T-helper 2 cell (primary cell): ENCODE data around the gene ESR2.

Experiments
- DNase-seq, 5 experiments: peaks; one replicate each; pipeline versions ENCODE4 v3.0.0 to v3.0.0-alpha.2; 2012 to 2022

The ESR2 gene

DNA sequence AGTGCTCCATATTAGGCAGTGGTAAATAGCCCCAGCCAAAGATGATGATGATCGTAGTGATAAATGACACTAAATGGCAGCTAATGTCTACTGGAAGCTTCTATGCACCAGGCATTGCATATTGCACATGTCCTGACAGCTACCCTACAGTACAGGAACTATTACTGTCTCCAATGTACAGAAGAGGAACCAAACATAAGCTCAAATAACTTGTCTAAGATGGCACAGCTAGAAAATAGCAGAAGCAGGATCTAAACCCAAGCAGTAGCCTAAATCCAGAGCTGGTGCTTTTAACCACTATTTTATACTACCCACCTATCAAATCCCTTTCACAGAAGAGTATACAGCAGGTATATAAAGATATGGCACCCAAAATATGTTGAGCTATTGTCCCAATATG, 28.9 kb downstream of the ESR2 start:
- DNase-seq, result no peak

GRCh38 chr14:64260418-64260817, 33.8 kb downstream of the ESR2 start:
- no peak for DNase-seq

GRCh38 chr14:64255756-64256155, 38.4 kb downstream of the ESR2 start:
- DNase-seq, result no peak

GRCh38 chr14:64253672-64254071, 40.5 kb downstream of the ESR2 start:
- DNase-seq, result no peak

DNA sequence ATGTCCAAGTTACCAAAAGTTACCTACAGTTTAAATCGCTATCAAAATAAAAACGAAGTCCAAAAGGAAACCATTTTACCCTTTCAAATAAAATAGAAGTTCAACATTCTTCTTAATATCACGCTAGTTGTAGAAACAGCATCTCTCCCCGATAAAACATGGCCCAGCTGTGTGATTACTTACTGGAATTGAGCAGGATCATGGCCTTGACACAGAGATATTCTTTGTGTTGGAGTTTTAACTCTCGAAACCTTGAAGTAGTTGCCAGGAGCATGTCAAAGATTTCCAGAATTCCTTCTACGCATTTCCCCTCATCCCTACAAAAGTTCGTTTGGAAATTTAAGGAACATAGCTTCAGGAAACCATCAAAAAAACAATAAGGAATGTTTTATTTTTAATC, 44.8 kb downstream of the ESR2 start:
- no peak for DNase-seq

DNA sequence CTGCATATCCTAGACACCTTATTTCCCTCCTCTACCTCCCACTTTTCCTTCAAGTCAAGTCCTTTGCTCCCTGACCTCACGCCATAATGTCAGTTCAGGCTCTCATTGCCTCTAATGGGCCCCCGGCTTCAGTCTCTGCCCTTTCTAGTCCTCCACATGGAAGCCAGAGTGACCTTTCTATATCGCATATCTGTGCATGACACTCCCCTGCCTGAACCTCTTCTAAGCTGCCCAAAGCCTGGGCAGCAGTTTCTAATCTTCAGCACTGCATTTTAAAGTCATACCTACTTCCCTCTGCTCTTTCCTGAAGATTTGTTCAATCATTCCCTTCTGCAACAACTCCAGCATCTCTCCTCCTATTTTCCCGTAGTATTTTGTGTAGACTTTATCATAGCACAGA, 45.5 kb downstream of the ESR2 start:
- DNase-seq, result no peak

- DNase-seq, result no peak
Measured at GRCh38 chr14:64247195-64247594, 47.0 kb downstream of the ESR2 start.

DNA sequence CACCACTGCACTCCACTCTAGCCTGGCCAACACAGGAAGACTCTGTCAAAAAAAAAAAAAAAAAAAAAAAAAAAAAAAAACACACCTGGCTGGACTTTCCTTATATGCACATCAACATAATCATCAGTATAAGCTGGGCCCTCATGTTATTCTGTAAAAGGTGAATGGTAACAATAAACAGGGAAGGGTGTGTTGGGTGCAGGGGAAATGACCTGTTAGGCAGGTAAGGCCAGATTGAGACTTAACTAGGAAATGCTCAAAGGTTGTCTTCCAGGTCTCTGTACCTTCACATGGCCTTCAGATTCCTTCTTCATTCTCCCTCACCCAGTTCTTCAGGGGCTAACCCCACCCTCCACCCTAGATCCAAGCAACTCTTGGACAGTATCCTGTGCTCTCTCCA, 47.5 kb downstream of the ESR2 start:
- no peak for DNase-seq

DNA sequence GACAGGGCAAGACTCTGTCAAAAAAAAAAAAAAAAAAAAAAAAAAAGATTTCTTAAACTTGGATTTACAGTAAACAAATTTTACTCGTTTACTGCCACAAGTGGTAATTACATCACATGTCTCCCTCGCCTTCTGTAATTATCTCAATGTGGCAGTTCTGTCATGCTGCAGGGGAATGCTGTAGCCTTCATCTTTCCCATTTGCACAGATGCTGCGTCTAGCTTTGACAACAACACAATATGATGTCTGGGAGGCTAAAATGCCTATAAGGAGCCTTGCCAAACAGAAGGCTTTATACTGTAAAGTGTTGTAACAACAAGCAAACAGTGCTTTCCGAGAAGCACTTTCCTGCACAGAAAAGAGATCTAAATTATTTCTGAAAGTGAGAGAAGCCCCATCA, 48.7 kb downstream of the ESR2 start:
- no peak for DNase-seq

DNA sequence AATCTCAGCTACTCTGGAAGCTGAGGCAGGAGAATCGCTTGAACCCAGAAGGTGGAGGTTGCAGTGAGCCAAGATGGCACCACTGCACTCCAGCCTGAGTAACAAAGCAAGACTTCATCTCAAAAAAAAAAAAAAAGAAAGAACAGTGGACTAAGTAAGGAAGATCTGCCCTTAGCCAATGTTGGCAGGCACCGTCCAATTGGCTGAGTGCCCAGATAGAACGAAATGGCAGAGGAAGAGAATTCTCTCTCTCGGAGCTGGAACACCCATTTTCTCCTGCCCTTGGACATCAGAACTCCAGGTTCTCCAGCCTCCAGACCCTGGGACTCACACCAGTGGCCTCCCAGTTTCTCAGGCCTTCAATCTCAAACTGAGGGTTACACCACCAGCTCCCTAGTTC, 49.9 kb downstream of the ESR2 start:
- DNase-seq, result no peak

DNA sequence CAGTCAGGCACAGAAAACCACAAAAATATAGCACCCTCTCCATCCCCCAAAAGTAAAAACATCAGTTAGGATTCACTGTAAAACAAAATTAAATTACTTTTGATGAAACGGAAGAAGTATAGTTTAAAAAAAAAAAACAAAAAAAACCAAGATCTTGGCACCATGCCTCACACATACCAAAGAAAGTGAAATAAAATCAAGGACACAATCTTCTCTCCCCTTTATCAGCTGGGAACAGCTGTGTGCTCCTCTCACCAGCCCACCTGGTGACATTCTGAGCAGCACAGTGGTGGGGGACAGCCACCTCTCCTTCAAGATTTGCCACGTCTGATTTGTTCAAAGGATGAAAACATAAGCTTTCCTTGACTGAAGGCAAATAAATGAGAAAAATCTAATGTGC, 55.5 kb downstream of the ESR2 start:
- no peak for DNase-seq

DNA sequence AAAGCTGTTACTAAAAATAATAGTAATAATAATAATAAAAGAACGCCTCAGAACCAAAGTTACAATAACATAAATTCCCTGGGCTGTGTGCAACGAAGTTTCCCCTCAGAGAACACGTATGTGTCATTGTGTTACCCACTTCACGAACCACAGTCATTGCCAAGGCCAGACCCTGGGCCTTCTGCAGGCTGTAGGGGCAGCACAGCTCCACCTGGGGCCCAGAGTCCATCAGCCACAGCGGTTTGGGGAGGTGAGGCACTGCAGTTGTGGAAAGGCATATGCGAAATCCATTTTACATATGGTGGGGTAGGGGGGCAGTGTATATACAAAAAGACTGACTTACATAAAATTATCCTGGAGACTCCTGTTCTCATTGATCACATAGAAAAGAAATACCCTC, 56.1 kb downstream of the ESR2 start:
- no peak for DNase-seq

- DNase-seq, result peak in 1 of 5 experiments; percentile 5
Measured at GRCh38 chr14:64235652-64236640, 58.2 kb downstream of the ESR2 start.

DNA sequence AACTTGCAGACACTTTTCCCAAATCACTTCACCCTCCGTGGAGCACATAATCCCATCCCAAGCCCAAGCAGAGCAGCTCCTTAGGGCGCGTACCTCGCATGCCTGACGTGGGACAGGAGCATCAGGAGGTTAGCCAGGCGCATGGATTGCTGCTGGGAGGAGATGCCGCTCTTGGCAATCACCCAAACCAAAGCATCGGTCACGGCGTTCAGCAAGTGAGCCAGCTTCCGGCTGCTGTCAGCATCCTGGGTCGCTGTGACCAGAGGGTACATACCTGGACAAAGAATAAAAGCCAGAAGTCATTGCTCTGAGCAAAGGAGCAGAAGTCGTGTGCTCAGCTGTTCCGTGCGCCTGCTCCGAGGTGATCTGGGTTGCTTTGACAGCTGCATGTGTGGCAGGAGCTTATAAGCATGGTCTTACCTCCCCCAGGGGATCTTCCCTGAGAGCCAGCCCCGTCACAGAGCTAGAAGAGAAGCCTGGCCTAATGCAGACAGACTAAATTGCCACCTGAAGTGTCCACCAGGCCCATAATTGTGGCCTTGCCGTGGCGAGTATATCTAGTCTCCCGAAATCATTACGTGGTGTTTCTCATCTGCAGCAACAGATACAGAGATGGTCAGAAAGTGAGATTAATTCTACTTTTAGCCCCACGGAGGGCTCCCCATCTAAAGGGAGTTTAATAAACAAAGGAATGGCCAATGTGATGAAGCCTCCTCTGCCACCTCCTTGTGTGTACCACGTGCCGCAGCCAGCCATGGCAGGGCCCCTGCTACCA, 59.1 kb downstream of the ESR2 start:
- DNase-seq, result no peak

DNA sequence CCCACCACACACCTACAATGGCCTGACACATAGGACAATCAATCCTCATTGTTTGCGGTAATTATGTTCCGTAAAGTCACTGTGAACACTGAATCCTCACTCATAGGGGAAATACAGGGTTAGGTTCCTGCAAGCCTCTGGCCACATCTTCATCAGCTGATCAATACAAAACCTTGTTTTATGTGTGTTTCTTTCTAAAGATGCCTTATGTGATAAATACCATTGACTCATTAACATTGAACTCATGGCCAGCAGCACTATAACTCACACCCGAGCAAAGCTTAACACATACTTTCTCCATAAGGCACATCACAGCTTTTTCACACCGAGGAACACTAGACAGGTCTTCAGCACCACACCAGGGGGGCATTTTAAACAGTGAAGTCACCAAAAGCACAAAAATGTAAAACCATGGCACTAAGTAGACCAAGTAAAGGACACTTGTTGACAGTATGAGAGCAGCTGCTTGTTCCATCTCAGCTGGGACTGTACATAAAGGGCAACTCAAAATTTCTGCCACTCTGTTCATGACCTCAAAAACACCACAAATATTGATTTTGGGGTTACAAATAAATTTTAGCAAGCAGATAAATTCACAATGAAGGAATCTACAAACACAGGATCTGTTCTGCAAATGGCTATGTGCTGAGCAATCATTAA, 60.5 kb downstream of the ESR2 start:
- no peak for DNase-seq

DNA sequence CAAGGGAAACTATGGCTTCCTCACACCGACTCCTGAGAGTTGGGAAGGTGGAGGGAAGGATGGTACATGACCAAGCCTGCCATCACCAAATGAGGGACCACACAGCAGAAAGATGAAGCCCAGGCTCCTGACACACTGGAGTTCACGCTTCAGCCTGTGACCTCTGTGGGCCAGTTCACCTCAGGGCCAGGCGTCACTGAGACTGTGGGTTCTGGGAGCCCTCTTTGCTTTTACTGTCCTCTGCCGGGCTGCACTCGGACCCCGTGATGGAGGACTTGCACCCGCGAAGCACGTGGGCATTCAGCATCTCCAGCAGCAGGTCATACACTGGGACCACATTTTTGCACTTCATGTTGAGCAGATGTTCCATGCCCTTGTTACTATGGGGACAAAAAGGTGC, 61.2 kb downstream of the ESR2 start:
- DNase-seq, result no peak

- peak in 1 of 5 experiments; percentile 66 for DNase-seq
Measured at GRCh38 chr14:64232095-64232838, 61.9 kb downstream of the ESR2 start.

DNA sequence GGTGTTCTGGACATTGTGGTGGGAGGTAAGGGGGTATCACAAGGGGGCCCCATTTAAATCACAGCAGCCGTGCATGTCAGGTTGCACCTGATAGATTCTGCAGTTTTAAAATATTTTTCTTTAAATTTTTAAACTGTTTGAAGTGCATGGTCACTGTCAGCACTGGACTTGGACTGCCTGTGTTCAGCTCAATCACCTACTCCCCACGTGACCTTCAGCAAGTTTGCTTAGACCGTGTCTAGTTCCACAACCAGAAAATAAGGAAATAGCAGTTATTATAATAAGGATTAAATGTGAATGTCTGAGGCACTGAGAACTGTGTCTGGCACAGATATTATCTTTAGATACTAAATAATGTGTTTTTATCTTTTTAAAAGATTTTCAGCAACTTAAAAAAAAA, 64.7 kb downstream of the ESR2 start:
- DNase-seq, result no peak

DNA sequence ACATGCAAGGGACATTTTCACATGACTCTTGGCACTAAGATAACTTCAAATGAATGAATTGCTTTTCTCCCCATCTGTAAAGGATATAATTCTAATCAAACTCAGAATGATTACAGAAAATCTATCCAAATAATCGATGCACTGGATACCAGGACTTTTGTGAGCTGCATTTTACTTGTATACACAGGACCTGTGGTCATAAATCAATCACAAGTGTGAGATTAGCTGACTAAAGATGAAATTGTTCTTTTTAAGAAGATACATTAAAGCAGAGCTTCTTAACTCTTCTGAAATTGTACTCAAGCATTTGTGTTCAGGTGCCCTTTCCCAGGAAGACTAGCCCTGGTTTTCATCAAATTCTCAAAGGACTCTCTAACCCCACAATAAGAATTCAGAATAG, 66.3 kb downstream of the ESR2 start:
- no peak for DNase-seq

DNA sequence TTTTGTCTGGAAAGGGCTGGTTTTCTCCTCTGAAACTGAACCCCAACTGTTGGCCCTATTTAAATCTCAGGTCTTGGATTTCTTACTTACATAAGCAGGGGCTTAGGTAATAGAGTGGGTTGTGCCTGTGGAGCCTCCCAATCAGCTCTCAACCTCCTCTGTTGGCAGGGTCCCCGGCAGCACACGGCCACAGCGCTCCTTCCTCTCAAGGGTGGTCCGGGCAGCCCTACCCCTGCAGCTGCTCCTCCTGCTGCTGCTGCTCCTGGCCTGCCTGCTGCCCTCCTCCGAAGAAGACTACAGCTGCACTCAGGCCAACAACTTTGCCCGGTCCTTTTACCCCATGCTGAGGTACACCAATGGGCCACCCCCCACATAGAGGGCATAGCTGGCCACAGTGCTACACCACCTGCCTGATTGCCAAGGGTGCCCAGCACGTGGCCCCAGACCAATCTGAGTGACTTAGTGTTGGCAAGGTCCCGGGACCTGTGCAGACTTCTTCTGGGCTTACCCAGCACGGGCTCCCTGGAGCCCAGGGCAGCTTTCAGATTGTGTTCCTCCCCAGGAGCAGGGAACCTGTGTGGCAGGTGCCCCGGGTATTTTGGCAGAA, 68.9 kb downstream of the ESR2 start:
- DNase-seq, result no peak

- no peak for DNase-seq
Measured at GRCh38 chr14:64221391-64222003, 72.7 kb downstream of the ESR2 start.

- DNase-seq, result no peak
Measured at GRCh38 chr14:64220466-64220865, 73.7 kb downstream of the ESR2 start.
